ENCODE results near the gene P2RX5.

GRCh38 chr17:3645310-3645709 is 50.6 kb downstream of the P2RX5 start:
- no peak for TF ChIP-seq EZH2 (IDR thresholded peaks at IDR 0.05; ENCODE audit: borderline replicate concordance, control insufficient read depth, low read depth, low read length)
- TF ChIP-seq MAX (IDR thresholded peaks at IDR 0.05; ENCODE audit: low read depth, low read length), result no peak
